ENCODE results near the gene TPSB2.
"Not testable (repeated sequence)": the region's sequence is repeated elsewhere in the genome, so short reads cannot be mapped to it uniquely, and the experiment has no call there.

TPSB2 gene

GRCh38 chr16:1200014-1200627, 29.9 kb downstream of the TPSB2 start:
- DNase-seq (ENCODE audit: low read depth in 2 of 2), result no peak

- no peak for DNase-seq (ENCODE audit: low read depth in 2 of 2)
Measured at GRCh38 chr16:1199347-1200013, 30.5 kb downstream of the TPSB2 start.

GRCh38 chr16:1198671-1199346, 31.2 kb downstream of the TPSB2 start:
- not testable (repeated sequence) for DNase-seq (ENCODE audit: low read depth in 2 of 2)

GRCh38 chr16:1198194-1198593, 31.8 kb downstream of the TPSB2 start:
- DNase-seq (ENCODE audit: low read depth in 2 of 2), result no peak

GRCh38 chr16:1197237-1197866, 32.6 kb downstream of the TPSB2 start:
- DNase-seq (ENCODE audit: low read depth in 2 of 2), result no peak

- DNase-seq (ENCODE audit: low read depth in 2 of 2), result no peak
Measured at GRCh38 chr16:1196494-1196893, 33.5 kb downstream of the TPSB2 start.

- no peak for DNase-seq (ENCODE audit: low read depth in 2 of 2)
Measured at GRCh38 chr16:1195393-1195666, 34.7 kb downstream of the TPSB2 start.

- no peak for DNase-seq (ENCODE audit: low read depth in 2 of 2)
Measured at GRCh38 chr16:1194665-1195392, 35.2 kb downstream of the TPSB2 start.

GRCh38 chr16:1193825-1194581, 36.0 kb downstream of the TPSB2 start:
- no peak for DNase-seq (ENCODE audit: low read depth in 2 of 2)

GRCh38 chr16:1193143-1193824, 36.7 kb downstream of the TPSB2 start:
- no peak for DNase-seq (ENCODE audit: low read depth in 2 of 2)

- no peak for DNase-seq (ENCODE audit: low read depth in 2 of 2)
Measured at GRCh38 chr16:1192384-1193073, 37.5 kb downstream of the TPSB2 start.

- not testable (repeated sequence) for DNase-seq (ENCODE audit: low read depth in 2 of 2)
Measured at GRCh38 chr16:1190789-1191188, 39.2 kb downstream of the TPSB2 start.

GRCh38 chr16:1189455-1189854, 40.5 kb downstream of the TPSB2 start:
- DNase-seq (ENCODE audit: low read depth in 2 of 2), result no peak

- DNase-seq (ENCODE audit: low read depth in 2 of 2), result peak in 1 of 2 donors; percentile 6
Measured at GRCh38 chr16:1188432-1189189, 41.4 kb downstream of the TPSB2 start.

GRCh38 chr16:1185460-1186207, 44.4 kb downstream of the TPSB2 start:
- not testable (repeated sequence) for DNase-seq (ENCODE audit: low read depth in 2 of 2)

GRCh38 chr16:1184980-1185379, 45.0 kb downstream of the TPSB2 start:
- no peak for DNase-seq (ENCODE audit: low read depth in 2 of 2)

- no peak for DNase-seq (ENCODE audit: low read depth in 2 of 2)
Measured at GRCh38 chr16:1184156-1184868, 45.7 kb downstream of the TPSB2 start.
